GM23248 (cell line): ENCODE data around the gene DOCK3.

Experiments
- EZH2 ChIP-seq: fragments of 200-600 bp; sonication (generic); IDR thresholded peaks from 2 replicates; pipeline ENCODE4 v1.6.1; 2018; ENCODE audit warnings: antibody characterized with exemption, mild to moderate bottlenecking; ENCODE audit not compliant: insufficient read depth, poor library complexity, severe bottlenecking
- EZH2phosphoT487 ChIP-seq: fragments of 200-600 bp; sonication (generic); IDR thresholded peaks from 2 replicates; pipeline ENCODE4 v1.6.1; 2018; ENCODE audit warnings: antibody characterized with exemption, moderate library complexity, mild to moderate bottlenecking, low read depth; ENCODE audit not compliant: insufficient read depth

DNA sequence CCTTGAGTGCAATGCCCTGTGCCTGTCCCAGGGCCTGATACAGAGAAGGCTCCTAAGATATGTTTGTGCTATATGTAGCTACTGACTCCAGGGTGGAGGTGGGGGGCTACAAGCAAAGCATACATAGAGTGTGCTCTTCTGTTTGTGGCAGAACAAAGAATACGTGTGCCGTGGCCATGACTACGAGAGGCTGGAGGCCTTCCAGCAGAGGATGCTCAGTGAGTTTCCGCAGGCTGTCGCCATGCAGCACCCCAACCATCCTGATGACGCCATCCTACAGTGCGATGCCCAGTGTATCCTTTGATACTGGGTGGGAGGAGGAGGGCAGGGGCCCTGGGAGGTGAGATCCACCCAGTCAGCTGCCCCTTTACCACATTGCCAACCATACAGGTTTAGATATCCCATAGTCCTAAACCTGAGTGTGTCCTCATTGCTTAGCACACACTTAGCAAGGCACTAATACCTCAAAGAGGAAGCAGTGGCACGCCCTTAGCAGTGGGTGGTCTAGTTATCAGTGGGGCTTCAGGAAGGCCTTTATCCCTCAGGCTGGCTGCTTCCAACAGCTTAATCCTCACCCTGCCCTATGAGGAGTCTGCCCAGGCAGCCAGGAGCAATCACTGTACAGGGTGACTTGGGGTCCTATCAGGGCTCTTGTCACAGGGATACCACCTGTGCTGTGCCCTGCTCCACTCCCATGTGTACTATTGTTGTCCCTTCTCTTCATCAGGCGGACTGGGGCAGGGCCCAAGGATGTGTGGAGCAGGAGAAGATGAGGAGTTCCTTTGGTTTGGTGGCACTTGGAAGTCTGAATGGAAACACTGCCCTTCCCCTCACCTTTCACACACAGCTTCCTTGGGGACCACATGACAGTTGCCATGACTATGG, 680.2 kb downstream of the DOCK3 start:
- no peak for TF ChIP-seq EZH2
- TF ChIP-seq EZH2phosphoT487: no peak
